HG02938 (cell line): Measurements from ENCODE around the gene SKAP2.

Experiments used
- ATAC-seq: cut with Tn5 transposase; IDR thresholded peaks from one replicate; pipeline ENCODE4 v1.9.1; 2021; ENCODE audit warnings: mild to moderate bottlenecking, moderate library complexity; ENCODE audit not compliant: unreplicated experiment

Gene SKAP2

GRCh38 chr7:26698194-26698593 is 166.2 kb downstream of the SKAP2 start:
- no peak for ATAC-seq

GRCh38 chr7:26696978-26697377 is 167.4 kb downstream of the SKAP2 start:
- ATAC-seq: no peak

GRCh38 chr7:26696161-26696560 is 168.2 kb downstream of the SKAP2 start:
- ATAC-seq: no peak

GRCh38 chr7:26694713-26695112 is 169.7 kb downstream of the SKAP2 start:
- no peak for ATAC-seq

GRCh38 chr7:26694141-26694540 is 170.2 kb downstream of the SKAP2 start:
- ATAC-seq: no peak

GRCh38 chr7:26691886-26692285 is 172.5 kb downstream of the SKAP2 start:
- no peak for ATAC-seq

- no peak for ATAC-seq
These were observed 173.0 kb downstream of the SKAP2 start for GRCh38 chr7:26691406-26691805.

GRCh38 chr7:26690135-26690805 is 174.1 kb downstream of the SKAP2 start:
- ATAC-seq: no peak

GRCh38 chr7:26688936-26689506 is 175.4 kb downstream of the SKAP2 start:
- peak; percentile 85 for ATAC-seq

- no peak for ATAC-seq
These were observed 176.0 kb downstream of the SKAP2 start for GRCh38 chr7:26688388-26688787.

- ATAC-seq: no peak
These were observed 177.4 kb downstream of the SKAP2 start for GRCh38 chr7:26687032-26687431.

GRCh38 chr7:26686448-26686981 is 177.9 kb downstream of the SKAP2 start:
- ATAC-seq: no peak

GRCh38 chr7:26685606-26686005 is 178.8 kb downstream of the SKAP2 start:
- no peak for ATAC-seq

- no peak for ATAC-seq
These were observed 179.9 kb downstream of the SKAP2 start for GRCh38 chr7:26684447-26684846.

- no peak for ATAC-seq
These were observed 181.1 kb downstream of the SKAP2 start for GRCh38 chr7:26683277-26683676.

GRCh38 chr7:26681819-26682418 is 182.5 kb downstream of the SKAP2 start:
- ATAC-seq: no peak

GRCh38 chr7:26680587-26680986 is 183.8 kb downstream of the SKAP2 start:
- no peak for ATAC-seq

- no peak for ATAC-seq
These were observed 189.1 kb downstream of the SKAP2 start for GRCh38 chr7:26675143-26675887.

GRCh38 chr7:26673858-26674257 is 190.5 kb downstream of the SKAP2 start:
- ATAC-seq: no peak

GRCh38 chr7:26673271-26673670 is 191.1 kb downstream of the SKAP2 start:
- ATAC-seq: no peak

GRCh38 chr7:26670841-26671240 is 193.5 kb downstream of the SKAP2 start:
- no peak for ATAC-seq
